ENCODE data around the gene RNASE1. TPM values are rescaled to one million over a fixed set of nuclear protein-coding genes. Genes with fewer than 3 reads are reported as not detected.
"Not testable (repeated sequence)": the region's sequence is repeated elsewhere in the genome, so short reads cannot be mapped to it uniquely, and the experiment has no call there.

RNASE1 gene
- total RNA-seq, 4 donors from 2014 or later = 999 to 1,585 (median 1,253) TPM

GRCh38 chr14:20774258-20774824 lies 28.3 kb downstream of the RNASE1 start:
- no peak for TF ChIP-seq CTCF (IDR thresholded peaks at IDR 0.05)
- ATAC-seq (ENCODE audit: low FRiP score) (no peak), DNase-seq (ENCODE audit: low spot score) (no peak)

GRCh38 chr14:20772650-20773049 lies 30.0 kb downstream of the RNASE1 start:
- TF ChIP-seq CTCF (IDR thresholded peaks at IDR 0.05) = no peak
- ATAC-seq (ENCODE audit: low FRiP score) (no peak), DNase-seq (ENCODE audit: low spot score) (no peak)

- DNase-seq (ENCODE audit: low spot score) (no peak), ATAC-seq (ENCODE audit: low FRiP score) (no peak)
- no peak for TF ChIP-seq CTCF (IDR thresholded peaks at IDR 0.05)
Measured at GRCh38 chr14:20769421-20769820, 33.2 kb downstream of the RNASE1 start.

DNA sequence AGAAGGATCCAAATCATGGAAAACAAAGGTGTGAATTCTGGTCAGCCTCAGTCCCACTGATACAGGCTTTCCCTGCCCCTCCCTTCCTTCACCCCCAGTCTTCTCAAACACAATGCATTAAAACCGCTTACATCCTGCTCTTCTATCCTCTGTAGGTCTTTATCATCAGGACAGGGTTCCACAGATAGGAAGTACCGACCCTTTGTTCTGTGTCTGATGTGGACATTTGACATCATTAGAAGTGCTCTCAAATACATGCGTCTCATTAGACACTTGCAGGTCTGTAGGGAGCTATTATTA lies 34.1 kb downstream of the RNASE1 start:
- ATAC-seq (ENCODE audit: low FRiP score) (no peak), DNase-seq (ENCODE audit: low spot score) (no peak)
- TF ChIP-seq CTCF (IDR thresholded peaks at IDR 0.05) = no peak

DNA sequence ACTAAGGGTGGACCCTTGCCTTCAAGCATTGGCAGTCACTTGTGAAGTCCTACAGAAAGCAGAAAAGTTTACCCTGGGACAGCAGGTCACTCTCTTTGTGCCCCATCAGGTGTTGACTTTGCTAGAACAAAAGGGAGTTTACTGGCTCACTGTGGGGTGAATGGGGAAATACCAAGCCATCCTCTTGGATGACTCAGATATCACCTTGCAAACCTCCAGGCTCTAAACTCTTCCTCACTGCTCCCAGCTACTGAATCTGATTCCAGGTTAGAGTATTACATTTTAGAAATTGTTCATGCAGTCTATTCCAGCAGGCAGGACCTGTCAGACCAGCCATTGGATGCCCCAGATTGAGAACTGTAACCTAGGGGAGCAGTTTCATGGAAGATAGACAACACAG lies 41.7 kb downstream of the RNASE1 start:
- no peak for TF ChIP-seq CTCF (IDR thresholded peaks at IDR 0.05)
- ATAC-seq (ENCODE audit: low FRiP score) (no peak), DNase-seq (ENCODE audit: low spot score) (no peak)

GRCh38 chr14:20759465-20759864 lies 43.2 kb downstream of the RNASE1 start:
- not testable (repeated sequence) for ATAC-seq (ENCODE audit: low FRiP score)

DNA sequence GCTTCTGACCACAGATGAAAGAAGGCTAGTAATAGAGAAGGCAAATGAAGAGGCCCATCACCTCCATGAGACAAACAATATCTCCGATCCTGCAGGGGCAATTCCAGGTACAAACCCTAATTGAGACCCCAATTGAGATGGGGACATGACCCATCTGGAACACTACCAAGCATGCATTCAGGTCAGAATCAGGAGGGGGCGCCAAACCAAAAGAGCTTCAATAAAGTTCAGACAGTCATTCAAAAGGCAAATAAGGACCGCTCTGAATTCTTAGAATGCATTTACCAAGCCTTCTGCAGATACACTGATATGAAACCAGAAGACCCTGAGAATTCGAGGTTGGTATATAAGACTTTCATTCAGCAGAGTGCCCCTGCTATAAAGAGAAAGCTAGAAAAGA lies 44.7 kb downstream of the RNASE1 start:
- no peak for DNase-seq (ENCODE audit: low spot score)
- no peak for ATAC-seq (ENCODE audit: low FRiP score)
- no peak for TF ChIP-seq CTCF (IDR thresholded peaks at IDR 0.05)

More at GRCh38 chr14:20759465-20759864, 43.2 kb downstream of the RNASE1 start:
- DNase-seq (ENCODE audit: low spot score) = not testable (repeated sequence)

DNA sequence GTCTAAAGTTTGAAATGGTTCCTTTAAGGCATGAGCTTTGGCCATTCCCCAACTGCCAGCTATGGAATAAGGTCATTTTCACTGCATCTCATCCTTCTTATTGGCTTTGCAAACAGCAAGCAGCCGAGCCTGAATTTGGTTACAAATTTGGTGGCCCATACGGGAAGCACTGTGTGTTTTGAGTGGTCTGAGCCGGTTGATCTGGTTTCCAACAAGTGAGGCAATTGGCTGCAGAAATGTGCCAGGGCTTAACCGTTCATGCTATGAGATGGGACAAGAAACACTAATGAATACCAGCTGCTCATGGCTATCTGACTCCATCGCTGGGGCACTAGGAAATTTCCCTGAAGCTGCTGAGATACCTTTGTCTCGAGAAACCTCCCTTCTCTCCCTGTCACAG lies 47.6 kb downstream of the RNASE1 start:
- DNase-seq (ENCODE audit: low spot score) (no peak), ATAC-seq (ENCODE audit: low FRiP score) (no peak)
- no peak for TF ChIP-seq CTCF (IDR thresholded peaks at IDR 0.05)

Data from omental fat pad (tissue), 4 donors.